Kidney epithelial cell (primary cell): Measurements from ENCODE around the gene CEP112. TPM values are rescaled to one million over a fixed set of nuclear protein-coding genes. Genes with fewer than 3 reads are reported as not detected.
"Not testable (repeated sequence)": the region's sequence is repeated elsewhere in the genome, so short reads cannot be mapped to it uniquely, and the experiment has no call there.

Source experiments
- DNase-seq: peaks from one replicate; pipeline ENCODE4 v3.0.0-alpha.2; 2010; ENCODE audit warnings: low read depth
- H3K27me3 ChIP-seq: 2 replicates; pipeline ENCODE4 v1.6.0; 2011; ENCODE audit warnings: low read length; ENCODE audit not compliant: control insufficient read depth, insufficient read depth
- H3K36me3 ChIP-seq: 2 replicates; pipeline ENCODE4 v1.5.1; 2011; ENCODE audit warnings: low read length; ENCODE audit not compliant: control insufficient read depth, insufficient read depth
- H3K4me3 ChIP-seq: 2 replicates; pipeline ENCODE4 v1.5.1; 2011; ENCODE audit warnings: low read depth, mild to moderate bottlenecking, control low read depth, low read length
- total RNA-seq: library from RNA; depleted of rRNA; stranded (reverse); fragments of >200 nt; gene quantifications from 2 replicates; pipeline ENCODE4 v1.2.3, GENCODE V29; 2015
- TF ChIP-seq, protein P1 (sequence below): IDR thresholded peaks from 2 replicates; pipeline ENCODE4 v1.5.1; 2011; ENCODE audit warnings: mild to moderate bottlenecking, moderate library complexity, low read length, control low read depth, inconsistent platforms; ENCODE audit not compliant: insufficient read depth, poor library complexity, severe bottlenecking

CEP112 gene
- total RNA-seq, 1 donor from 2014 or later, result 6.5 TPM

DNA sequence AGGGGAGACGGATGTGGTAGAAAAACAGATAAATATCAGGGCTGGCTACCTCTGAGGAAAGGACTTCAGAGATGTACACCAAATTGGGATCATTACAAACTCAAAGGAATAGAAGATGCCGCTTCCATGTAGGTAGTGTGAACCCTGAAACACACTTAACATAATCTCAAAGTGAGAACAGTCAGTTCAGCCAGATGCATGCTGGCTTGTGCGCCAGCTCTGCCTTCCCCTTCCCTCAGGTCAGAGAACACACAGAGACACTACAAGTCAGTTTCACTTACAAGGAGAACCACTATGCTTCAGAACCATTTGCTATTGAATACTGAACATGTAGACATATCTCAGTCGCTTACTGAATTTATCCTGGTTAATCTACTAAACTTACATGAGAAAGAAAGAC lies 454.5 kb downstream of the CEP112 start:
- Histone ChIP-seq H3K4me3 (no peak overlapping the region), H3K27me3 (no peaks in the 10 kb centered on the region)
- TF ChIP-seq, protein P1, sequence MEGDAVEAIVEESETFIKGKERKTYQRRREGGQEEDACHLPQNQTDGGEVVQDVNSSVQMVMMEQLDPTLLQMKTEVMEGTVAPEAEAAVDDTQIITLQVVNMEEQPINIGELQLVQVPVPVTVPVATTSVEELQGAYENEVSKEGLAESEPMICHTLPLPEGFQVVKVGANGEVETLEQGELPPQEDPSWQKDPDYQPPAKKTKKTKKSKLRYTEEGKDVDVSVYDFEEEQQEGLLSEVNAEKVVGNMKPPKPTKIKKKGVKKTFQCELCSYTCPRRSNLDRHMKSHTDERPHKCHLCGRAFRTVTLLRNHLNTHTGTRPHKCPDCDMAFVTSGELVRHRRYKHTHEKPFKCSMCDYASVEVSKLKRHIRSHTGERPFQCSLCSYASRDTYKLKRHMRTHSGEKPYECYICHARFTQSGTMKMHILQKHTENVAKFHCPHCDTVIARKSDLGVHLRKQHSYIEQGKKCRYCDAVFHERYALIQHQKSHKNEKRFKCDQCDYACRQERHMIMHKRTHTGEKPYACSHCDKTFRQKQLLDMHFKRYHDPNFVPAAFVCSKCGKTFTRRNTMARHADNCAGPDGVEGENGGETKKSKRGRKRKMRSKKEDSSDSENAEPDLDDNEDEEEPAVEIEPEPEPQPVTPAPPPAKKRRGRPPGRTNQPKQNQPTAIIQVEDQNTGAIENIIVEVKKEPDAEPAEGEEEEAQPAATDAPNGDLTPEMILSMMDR, result no peak

GRCh38 chr17:65733314-65733713 lies 458.6 kb downstream of the CEP112 start:
- Histone ChIP-seq H3K36me3 (no peaks in the 10 kb centered on the region), H3K4me3 (no peak overlapping the region), H3K27me3 (no peaks in the 10 kb centered on the region)
- DNase-seq, result no peak
- TF ChIP-seq, protein P1, result no peak

More for the DNA sequence above, 454.5 kb downstream of the CEP112 start:
- H3K36me3 ChIP-seq, result peaks cover 1% of the 10 kb centered on the region
- no peak for DNase-seq

DNA sequence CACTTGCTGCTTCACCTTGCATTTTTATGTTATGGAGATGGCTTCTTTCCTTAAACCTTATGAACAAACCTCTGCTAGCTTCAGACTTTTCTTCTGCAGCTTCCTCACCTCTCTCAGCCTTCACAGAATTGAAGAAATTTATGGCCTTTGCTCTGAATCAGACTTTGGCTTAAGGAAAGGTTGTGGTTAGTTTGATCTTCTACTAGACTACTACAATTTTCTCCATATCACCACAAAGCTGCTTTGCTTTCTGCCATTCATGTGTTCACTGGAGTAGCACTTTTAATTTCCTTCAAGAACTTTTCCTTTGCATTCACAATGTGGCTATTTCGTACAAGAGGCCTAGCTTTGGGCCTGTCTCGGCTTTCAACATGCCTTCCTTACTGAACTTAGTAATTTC lies 459.3 kb downstream of the CEP112 start:
- DNase-seq, result not testable (repeated sequence)

DNA sequence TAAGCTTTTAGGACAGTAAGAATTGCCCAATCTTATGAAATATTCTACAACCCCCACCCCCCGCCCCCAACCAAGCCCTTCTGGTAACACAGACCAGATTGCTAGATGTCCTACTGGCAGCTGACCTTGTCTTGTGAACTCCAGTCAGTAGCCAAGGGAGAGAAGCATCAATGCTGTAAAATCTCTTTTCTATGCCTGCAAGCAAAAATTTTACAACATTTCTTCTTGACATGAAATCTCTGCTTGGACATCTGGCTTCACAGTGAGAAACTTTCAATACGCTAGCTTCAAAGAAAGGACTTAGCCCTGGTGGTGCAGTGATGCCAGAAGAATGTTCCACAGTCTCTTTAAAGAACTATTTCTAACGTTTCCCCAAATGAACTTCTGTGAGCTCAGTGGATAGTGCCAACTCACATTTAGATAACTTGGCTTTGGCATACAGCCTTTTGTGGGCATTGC lies 461.2 kb downstream of the CEP112 start:
- Histone ChIP-seq H3K4me3 (no peak overlapping the region), H3K27me3 (no peaks in the 10 kb centered on the region), H3K36me3 (no peaks in the 10 kb centered on the region)
- DNase-seq, result no peak
- TF ChIP-seq, protein P1, result no peak

More for the DNA sequence above, 459.3 kb downstream of the CEP112 start:
- not testable (repeated sequence) for H3K4me3 ChIP-seq, H3K36me3 ChIP-seq, H3K27me3 ChIP-seq

DNA sequence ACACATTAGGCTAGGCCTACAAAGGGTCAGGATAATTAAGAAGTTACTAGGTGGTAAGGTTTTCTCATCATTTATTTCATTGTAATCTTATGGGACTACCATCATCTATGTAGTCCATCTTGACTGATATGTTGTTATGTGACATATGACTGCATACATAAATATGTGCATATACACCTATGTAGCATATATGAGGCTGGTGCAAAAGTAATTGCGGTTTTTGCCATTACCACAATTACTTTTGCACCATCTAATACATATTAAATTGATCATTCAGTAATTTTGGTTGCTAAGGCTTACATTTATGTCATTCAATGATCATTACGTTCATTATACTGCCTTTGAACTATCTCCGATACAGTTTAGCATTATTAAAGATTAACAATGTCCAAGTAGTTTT lies 462.7 kb downstream of the CEP112 start:
- no peak for DNase-seq
- H3K36me3 ChIP-seq, result no peaks in the 10 kb centered on the region
- TF ChIP-seq, protein P1, result no peak
- no peaks in the 10 kb centered on the region for H3K27me3 ChIP-seq
- no peak overlapping the region for H3K4me3 ChIP-seq

DNA sequence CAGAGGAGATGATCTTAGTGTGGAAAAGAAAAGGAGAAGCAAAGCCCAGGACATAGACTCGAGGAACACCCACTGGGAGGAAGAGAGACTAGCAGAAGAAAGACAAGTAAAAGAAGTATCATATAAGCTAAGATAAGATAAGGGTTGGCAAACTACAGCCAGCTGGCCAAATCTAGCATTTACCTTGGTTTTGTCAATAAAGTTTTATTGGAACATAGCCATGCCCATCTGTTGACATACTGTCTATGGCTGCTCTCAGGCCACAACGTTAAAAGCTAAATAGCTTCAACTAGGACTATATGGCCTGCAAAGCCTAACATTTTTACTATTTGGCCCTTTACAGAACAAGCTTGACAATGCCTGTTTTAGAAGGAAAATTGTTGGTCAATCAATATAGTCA lies 464.1 kb downstream of the CEP112 start:
- TF ChIP-seq, protein P1, result no peak
- DNase-seq, result no peak
- Histone ChIP-seq H3K36me3 (no peaks in the 10 kb centered on the region), H3K4me3 (no peak overlapping the region), H3K27me3 (no peaks in the 10 kb centered on the region)

- H3K27me3 ChIP-seq, result no peaks in the 10 kb centered on the region
- TF ChIP-seq, protein P1, result no peak
- no peak overlapping the region for H3K4me3 ChIP-seq
- DNase-seq, result no peak
- no peaks in the 10 kb centered on the region for H3K36me3 ChIP-seq
Observed at GRCh38 chr17:65727246-65727645, 464.7 kb downstream of the CEP112 start.
